Measurements from ENCODE around the gene ATAD3B.
A peak's percentile ranks its signal among the peaks of the same experiment; 100 is the strongest.
"Not testable (repeated sequence)": the region's sequence is repeated elsewhere in the genome, so short reads cannot be mapped to it uniquely, and the experiment has no call there.

ATAD3B gene

DNA sequence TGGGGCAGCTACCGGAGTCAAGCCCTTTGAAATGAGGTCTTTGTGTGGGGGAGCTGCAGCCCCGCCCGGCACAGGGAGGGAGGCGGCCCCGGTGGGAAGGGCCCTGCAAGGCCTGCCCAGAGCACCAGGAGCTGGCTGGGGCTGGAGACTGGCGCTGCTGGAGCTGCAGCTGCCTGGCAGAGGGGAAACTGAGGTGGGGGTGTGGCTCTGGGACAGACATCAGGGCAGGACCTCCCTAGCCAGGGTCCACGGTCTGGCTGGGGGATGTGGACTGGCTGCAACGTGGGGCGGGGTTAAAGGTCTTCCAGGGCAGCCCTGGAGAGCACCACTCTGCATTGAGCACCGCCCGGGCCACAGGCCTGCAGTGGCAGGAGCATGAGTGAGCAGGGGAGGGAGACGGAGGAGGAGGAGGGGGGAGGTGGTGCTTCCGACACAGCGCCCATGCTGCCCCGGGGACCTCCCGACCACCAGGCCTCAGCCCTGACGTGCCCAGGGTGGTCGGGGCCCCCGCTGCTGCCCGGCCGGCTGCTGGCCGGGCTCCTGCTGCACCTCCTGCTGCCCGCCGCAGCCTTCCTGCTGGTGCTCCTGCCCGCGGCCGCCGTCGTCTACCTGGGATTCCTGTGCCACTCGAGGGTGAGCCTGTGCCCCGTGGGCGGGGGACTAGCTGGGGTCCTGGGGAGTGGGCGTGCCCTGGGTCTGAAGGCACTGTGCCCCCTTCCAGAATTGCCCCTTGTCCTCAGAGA, 45.6 kb upstream of the ATAD3B start:
- H3K4me3 ChIP-seq (ENCODE audit: low read depth, low read length), result no peak overlapping the region
- no peak for TF ChIP-seq CTCF (IDR thresholded peaks at IDR 0.05; ENCODE audit: low read depth, low read length)

DNA sequence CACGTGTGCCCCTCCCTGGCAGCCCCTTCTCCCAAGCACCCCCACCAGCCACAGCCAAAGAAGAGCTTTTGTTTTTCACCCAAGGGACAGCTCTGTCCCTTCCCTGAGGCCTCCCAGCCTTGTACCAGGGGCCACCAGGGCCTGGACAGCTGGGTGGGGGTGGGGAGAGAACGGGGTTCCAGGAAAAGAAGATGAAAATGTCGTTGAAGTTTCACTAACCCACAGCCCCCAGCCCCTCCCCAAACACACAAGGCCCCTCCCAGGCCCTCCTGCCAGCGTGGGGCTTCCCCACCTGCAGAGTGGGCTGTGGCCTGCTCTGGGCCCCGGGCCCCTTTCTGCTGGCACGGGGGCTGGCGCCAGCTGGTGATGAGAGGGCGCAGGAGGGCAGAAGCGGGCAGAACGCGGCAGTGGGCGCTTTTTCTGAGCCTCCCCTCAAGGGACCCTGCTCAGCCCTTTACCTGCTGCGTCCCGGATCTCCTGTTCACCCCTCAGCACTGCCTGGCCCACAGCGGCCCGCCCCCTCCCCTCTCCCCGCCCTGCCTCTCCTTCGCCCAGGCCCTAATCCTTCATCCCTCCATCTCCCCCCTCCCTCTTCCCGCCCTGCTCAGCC, 45.0 kb upstream of the ATAD3B start:
- no peak overlapping the region for H3K4me3 ChIP-seq (ENCODE audit: low read depth, low read length)
- TF ChIP-seq CTCF (IDR thresholded peaks at IDR 0.05; ENCODE audit: low read depth, low read length), result no peak

DNA sequence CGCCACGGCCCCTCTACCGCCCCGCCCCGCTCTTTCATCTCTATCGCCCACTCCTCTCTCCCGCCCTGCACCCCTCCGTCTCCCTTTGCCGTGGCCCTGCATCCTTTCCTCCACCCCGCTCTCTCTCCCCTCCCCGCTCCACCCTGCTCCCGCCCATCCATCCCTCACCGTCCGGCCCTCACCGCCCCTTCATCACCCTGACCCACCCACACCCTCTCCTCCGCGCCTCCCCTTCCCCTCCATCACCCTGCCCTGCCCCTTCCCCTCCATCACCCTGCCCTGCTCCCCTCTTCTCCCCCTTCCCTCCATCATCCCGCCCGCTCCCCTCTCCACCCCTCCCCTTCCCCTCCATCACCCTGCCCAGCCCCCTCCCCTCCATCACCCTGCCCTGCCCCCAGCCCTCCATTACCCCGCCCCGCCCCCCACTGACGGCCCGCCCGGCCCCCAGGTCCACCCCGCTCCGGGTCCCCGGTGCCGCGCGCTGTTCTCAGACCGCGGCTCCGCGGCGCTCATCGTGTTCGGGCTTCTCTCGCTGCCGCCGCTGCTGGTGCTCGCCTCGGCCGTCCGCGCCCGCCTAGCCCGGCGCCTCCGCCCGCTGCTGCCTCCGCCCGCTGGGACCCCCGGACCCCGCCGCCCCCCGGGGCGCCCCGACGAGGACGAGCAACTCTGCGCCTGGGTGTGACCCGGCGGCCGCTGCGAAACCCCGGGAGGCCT, 44.3 kb upstream of the ATAD3B start:
- TF ChIP-seq CTCF (IDR thresholded peaks at IDR 0.05; ENCODE audit: low read depth, low read length), result no peak
- H3K4me3 ChIP-seq (ENCODE audit: low read depth, low read length), result 0 out of 2 replicates have a peak overlapping the region, but pooled peaks have one; percentile 20

GRCh38 chr1:1427820-1428148, 43.8 kb upstream of the ATAD3B start:
- 0 out of 2 replicates have a peak overlapping the region, but pooled peaks have one; percentile 20 for H3K4me3 ChIP-seq (ENCODE audit: low read depth, low read length)

GRCh38 chr1:1428174-1428573, 43.4 kb upstream of the ATAD3B start:
- no peak for TF ChIP-seq CTCF (IDR thresholded peaks at IDR 0.05; ENCODE audit: low read depth, low read length)

More at GRCh38 chr1:1427820-1428148, 43.8 kb upstream of the ATAD3B start:
- TF ChIP-seq CTCF (IDR thresholded peaks at IDR 0.05; ENCODE audit: low read depth, low read length), result no peak

DNA sequence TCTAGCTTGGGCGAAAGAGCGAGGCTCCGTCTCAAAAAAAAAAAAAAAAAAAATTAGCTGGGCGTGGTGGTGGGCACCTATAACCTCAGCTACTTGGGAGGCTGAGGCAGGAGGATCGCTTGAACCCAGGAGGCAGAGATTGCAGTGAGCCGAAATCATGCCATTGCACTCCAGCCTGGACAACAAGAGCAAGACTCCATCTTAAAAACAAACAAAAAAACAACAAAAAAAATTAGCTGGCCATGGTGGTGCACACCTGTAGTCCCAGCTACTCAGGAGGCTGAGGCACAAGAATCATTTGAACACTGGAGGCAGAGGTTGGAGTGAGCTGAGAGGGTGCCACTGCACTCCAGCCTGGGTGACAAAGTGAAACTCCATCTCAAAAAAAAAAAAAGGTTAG, 42.6 kb upstream of the ATAD3B start:
- not testable (repeated sequence) for H3K4me3 ChIP-seq (ENCODE audit: low read depth, low read length)

More at GRCh38 chr1:1428174-1428573, 43.4 kb upstream of the ATAD3B start:
- H3K4me3 ChIP-seq (ENCODE audit: low read depth, low read length), result no peak overlapping the region

DNA sequence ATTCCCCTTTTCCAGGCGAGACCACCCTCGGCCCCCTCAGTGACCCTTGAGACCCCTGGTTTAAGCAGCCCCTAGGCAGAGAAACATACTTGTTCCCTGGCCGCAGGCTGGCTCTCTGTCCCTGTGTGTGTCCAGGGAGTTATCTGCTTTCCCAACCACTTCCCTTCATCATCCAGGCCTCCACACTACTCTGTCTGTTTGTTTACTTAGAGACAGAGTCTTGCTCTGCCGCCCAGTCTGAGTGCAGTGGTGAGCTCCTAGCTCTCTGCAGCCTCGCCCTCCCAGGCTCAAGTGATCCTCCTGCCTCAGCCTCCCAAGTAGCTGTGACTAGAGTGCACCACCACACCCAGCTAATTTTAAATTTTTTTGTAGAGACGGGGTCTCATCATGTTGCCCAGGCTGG, 41.9 kb upstream of the ATAD3B start:
- no peak for TF ChIP-seq CTCF (IDR thresholded peaks at IDR 0.05; ENCODE audit: low read depth, low read length)
- no peak overlapping the region for H3K4me3 ChIP-seq (ENCODE audit: low read depth, low read length)
